IPS-20b (cell line): ENCODE results near the gene MTCL1.

ENCODE experiments used
- H3K27ac ChIP-seq: one replicate; pipeline ENCODE4 v1.5.1; 2013; ENCODE audit warnings: low read length
- H3K27me3 ChIP-seq: 2 replicates; pipeline ENCODE4 v1.6.1; 2013; ENCODE audit warnings: mild to moderate bottlenecking, low read length, inconsistent platforms; ENCODE audit not compliant: insufficient read depth
- H3K36me3 ChIP-seq: 2 replicates; pipeline ENCODE4 v1.6.1; 2013; ENCODE audit warnings: low read depth, mild to moderate bottlenecking, inconsistent platforms, low read length, moderate library complexity; ENCODE audit not compliant: insufficient read depth
- H3K4me1 ChIP-seq: 2 replicates; pipeline ENCODE4 v1.6.1; 2013; ENCODE audit warnings: mild to moderate bottlenecking, control low read depth, inconsistent platforms, low read length, moderate library complexity; ENCODE audit not compliant: insufficient read depth
- H3K4me3 ChIP-seq: 2 replicates; pipeline ENCODE4 v1.5.1; 2013; ENCODE audit warnings: mild to moderate bottlenecking, low read length, inconsistent platforms
- H3K9ac ChIP-seq: 2 replicates; pipeline ENCODE4 v1.6.1; 2013; ENCODE audit warnings: low read depth, mild to moderate bottlenecking, inconsistent platforms, low read length, moderate library complexity
- H3K9me3 ChIP-seq: 2 replicates; pipeline ENCODE4 v1.6.1; 2013; ENCODE audit warnings: mild to moderate bottlenecking, low read depth, low read length, inconsistent platforms; ENCODE audit not compliant: insufficient read depth

The MTCL1 gene

GRCh38 chr18:8689517-8689916, 15.8 kb upstream of the MTCL1 start:
- no peak overlapping the region for H3K9ac ChIP-seq
- H3K4me1 ChIP-seq, result peaks cover 18% of the 10 kb centered on the region
- no peak overlapping the region for H3K4me3 ChIP-seq
- no peak overlapping the region for H3K27ac ChIP-seq
- H3K9me3 ChIP-seq, result no peaks in the 10 kb centered on the region
- no peaks in the 10 kb centered on the region for H3K27me3 ChIP-seq
- no peaks in the 10 kb centered on the region for H3K36me3 ChIP-seq

GRCh38 chr18:8694891-8695290, 10.5 kb upstream of the MTCL1 start:
- H3K36me3 ChIP-seq, result no peaks in the 10 kb centered on the region

DNA sequence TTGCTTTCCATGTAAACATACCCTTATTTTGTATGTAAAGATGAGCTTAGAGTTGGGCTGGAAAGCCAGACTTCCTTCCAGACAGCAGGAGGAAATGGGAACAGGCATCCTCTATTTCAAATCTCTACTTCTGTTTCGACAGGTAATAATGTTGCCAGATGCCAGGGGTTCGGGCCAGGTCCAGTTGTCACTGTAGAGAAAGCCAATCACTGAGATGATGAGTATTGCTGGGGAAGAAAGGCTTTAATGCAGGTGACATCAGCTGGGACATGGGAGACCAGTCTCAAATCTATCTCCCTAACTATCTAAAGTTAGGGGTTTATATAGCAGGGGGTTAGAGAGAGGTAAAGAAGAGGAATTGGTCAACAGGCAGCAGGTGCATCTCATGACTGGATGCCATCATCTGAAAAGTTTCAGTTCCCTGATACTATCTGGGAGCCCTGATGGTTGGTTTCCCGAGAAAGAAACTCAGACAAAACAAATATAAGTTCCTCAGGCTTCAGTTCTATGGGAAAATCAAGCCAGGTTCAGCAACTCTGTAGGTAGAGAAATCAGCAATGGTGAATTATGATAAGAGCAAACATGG, 9.3 kb upstream of the MTCL1 start:
- no peaks in the 10 kb centered on the region for H3K4me1 ChIP-seq
- H3K36me3 ChIP-seq, result no peaks in the 10 kb centered on the region
- no peak overlapping the region for H3K4me3 ChIP-seq
- H3K27ac ChIP-seq, result no peak overlapping the region
- H3K9me3 ChIP-seq, result no peaks in the 10 kb centered on the region
- no peak overlapping the region for H3K9ac ChIP-seq
- H3K27me3 ChIP-seq, result no peaks in the 10 kb centered on the region

More at GRCh38 chr18:8694891-8695290, 10.5 kb upstream of the MTCL1 start:
- no peaks in the 10 kb centered on the region; the same call in 1 of the 2 replicates for H3K4me1 ChIP-seq
- H3K27ac ChIP-seq, result no peak overlapping the region
- H3K27me3 ChIP-seq, result no peaks in the 10 kb centered on the region
- no peaks in the 10 kb centered on the region for H3K9me3 ChIP-seq
- H3K4me3 ChIP-seq, result no peak overlapping the region
- no peak overlapping the region for H3K9ac ChIP-seq

DNA sequence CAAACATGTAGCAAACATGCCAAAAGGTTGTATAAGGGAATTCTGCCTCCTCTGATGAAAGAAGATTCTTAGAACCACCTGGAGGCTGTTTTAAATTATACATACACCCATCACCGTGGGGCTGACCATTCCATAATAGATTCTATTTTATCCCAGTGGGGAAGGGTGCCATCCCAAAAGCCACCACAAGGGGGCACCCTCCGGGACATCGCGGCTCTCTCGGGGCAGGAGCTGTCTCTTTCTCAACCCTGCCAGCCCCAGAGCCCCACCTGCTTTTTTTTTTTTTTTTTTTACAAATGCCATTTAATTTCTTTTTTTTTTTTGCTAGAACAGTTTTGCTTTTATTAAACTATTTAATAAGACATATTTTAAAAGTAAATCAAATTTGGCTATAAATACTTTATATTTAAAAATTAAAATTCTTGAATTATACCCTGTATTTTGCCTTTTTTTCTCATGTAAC, 8.6 kb upstream of the MTCL1 start:
- H3K4me3 ChIP-seq, result no peak overlapping the region
- H3K4me1 ChIP-seq, result no peaks in the 10 kb centered on the region
- no peaks in the 10 kb centered on the region for H3K27me3 ChIP-seq
- no peaks in the 10 kb centered on the region for H3K36me3 ChIP-seq
- H3K9me3 ChIP-seq, result no peaks in the 10 kb centered on the region
- H3K27ac ChIP-seq, result no peak overlapping the region
- H3K9ac ChIP-seq, result no peak overlapping the region

DNA sequence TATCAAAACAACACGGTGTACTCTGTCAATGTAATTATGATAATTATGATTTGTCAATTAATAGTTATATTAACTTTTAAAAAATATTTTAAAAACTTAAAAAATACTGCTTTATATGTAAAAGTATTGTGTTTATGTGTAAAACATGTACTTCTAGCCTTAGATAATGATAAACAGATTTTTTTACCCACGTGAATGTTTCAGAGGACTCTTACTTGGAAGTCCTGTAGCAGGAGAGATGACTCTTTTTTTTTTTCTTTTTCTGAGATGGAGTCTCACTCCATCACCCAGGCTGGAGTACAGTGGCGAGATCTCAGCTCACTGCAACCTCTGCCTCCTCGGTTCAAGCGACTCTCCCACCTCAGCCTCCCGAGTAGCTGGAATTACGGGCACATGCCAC, 6.2 kb upstream of the MTCL1 start:
- no peak overlapping the region for H3K27ac ChIP-seq
- H3K27me3 ChIP-seq, result peaks cover 19% of the 10 kb centered on the region
- H3K9me3 ChIP-seq, result no peaks in the 10 kb centered on the region
- H3K4me1 ChIP-seq, result peaks cover 8% of the 10 kb centered on the region
- no peak overlapping the region for H3K9ac ChIP-seq
- H3K36me3 ChIP-seq, result no peaks in the 10 kb centered on the region
- H3K4me3 ChIP-seq, result no peak overlapping the region

GRCh38 chr18:8699948-8700347, 5.4 kb upstream of the MTCL1 start:
- Histone ChIP-seq H3K9me3 (no peaks in the 10 kb centered on the region), H3K36me3 (no peaks in the 10 kb centered on the region), H3K9ac (no peak overlapping the region), H3K4me1 (peaks cover 9% of the 10 kb centered on the region), H3K27ac (no peak overlapping the region), H3K27me3 (peaks cover 21% of the 10 kb centered on the region), H3K4me3 (no peak overlapping the region)

- H3K9ac ChIP-seq, result no peak overlapping the region
- H3K4me1 ChIP-seq, result peaks cover 9% of the 10 kb centered on the region
- H3K4me3 ChIP-seq, result no peak overlapping the region
- H3K36me3 ChIP-seq, result no peaks in the 10 kb centered on the region
- no peak overlapping the region for H3K27ac ChIP-seq
- H3K9me3 ChIP-seq, result no peaks in the 10 kb centered on the region
- H3K27me3 ChIP-seq, result peaks cover 28% of the 10 kb centered on the region
Observed at GRCh38 chr18:8701546-8702118, 3.7 kb upstream of the MTCL1 start.

DNA sequence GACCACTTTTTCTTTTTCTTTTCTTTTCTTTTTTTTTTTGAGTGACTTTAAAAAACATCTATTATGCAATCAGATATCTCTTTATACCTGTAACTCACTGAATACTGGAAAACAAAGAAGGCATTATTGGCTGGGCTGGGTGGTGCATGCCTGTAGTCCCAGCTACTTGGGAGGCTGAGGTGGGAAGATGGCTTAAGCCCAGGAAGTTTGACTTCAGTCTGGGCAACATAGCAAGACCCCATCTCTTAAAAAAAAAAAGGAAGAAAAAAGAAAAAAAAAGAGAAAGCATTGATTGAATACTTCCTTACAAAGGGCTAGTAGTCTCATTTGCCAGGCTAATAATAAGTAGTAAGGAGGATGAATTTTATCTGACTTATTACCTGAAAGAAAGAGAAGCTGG, 2.7 kb upstream of the MTCL1 start:
- H3K36me3 ChIP-seq, result no peaks in the 10 kb centered on the region
- no peak overlapping the region for H3K27ac ChIP-seq
- H3K9me3 ChIP-seq, result no peaks in the 10 kb centered on the region
- H3K4me1 ChIP-seq, result peaks cover 9% of the 10 kb centered on the region
- no peak overlapping the region for H3K9ac ChIP-seq
- peaks cover 38% of the 10 kb centered on the region for H3K27me3 ChIP-seq
- H3K4me3 ChIP-seq, result no peak overlapping the region

- Histone ChIP-seq H3K9ac (no peak overlapping the region), H3K27ac (no peak overlapping the region), H3K27me3 (peaks cover 39% of the 10 kb centered on the region), H3K4me3 (no peak overlapping the region), H3K4me1 (peaks cover 14% of the 10 kb centered on the region), H3K9me3 (no peaks in the 10 kb centered on the region), H3K36me3 (no peaks in the 10 kb centered on the region)
Observed at GRCh38 chr18:8703092-8703709, 2.2 kb upstream of the MTCL1 start.

- H3K9ac ChIP-seq, result no peak overlapping the region; the same call in 1 of the 2 replicates
- H3K4me3 ChIP-seq, result peak overlapping the region; percentile 65
- peaks cover 39% of the 10 kb centered on the region for H3K27me3 ChIP-seq
- H3K4me1 ChIP-seq, result peaks cover 20% of the 10 kb centered on the region
- H3K9me3 ChIP-seq, result no peaks in the 10 kb centered on the region
- H3K27ac ChIP-seq, result no peak overlapping the region
- no peaks in the 10 kb centered on the region for H3K36me3 ChIP-seq
Observed at GRCh38 chr18:8703781-8704301, 1.5 kb upstream of the MTCL1 start.

- H3K9me3 ChIP-seq, result no peaks in the 10 kb centered on the region
- H3K4me1 ChIP-seq, result peaks cover 21% of the 10 kb centered on the region
- H3K27ac ChIP-seq, result no peak overlapping the region
- no peaks in the 10 kb centered on the region for H3K36me3 ChIP-seq
- peak overlapping the region; percentile 65 for H3K4me3 ChIP-seq
- H3K9ac ChIP-seq, result no peak overlapping the region; the same call in 1 of the 2 replicates
- H3K27me3 ChIP-seq, result peaks cover 39% of the 10 kb centered on the region
Observed at GRCh38 chr18:8704361-8705237, 757 bp upstream of the MTCL1 start.
